Left ventricle myocardium inferior (tissue), 1 donor: ENCODE results near the gene TTC34. TPM values are rescaled to one million over a fixed set of nuclear protein-coding genes. Genes with fewer than 3 reads are reported as not detected.
"Not testable (repeated sequence)": the region's sequence is repeated elsewhere in the genome, so short reads cannot be mapped to it uniquely, and the experiment has no call there.

Experiments used
- DNase-seq: peaks from one replicate; pipeline ENCODE4 v3.0.0-alpha.2; 2020
- H3K27ac ChIP-seq: fragments of 200-600 bp; replicated peaks from 2 replicates; pipeline ENCODE4 v1.8.0; 2021
- H3K27me3 ChIP-seq: fragments of 200-600 bp; 2 replicates; pipeline ENCODE4 v1.8.0; 2021; ENCODE audit warnings: low read depth
- H3K36me3 ChIP-seq: fragments of 200-600 bp; 2 replicates; pipeline ENCODE4 v1.8.0; 2021
- H3K4me1 ChIP-seq: fragments of 200-600 bp; 2 replicates; pipeline ENCODE4 v1.8.0; 2021
- H3K4me3 ChIP-seq: fragments of 200-600 bp; 2 replicates; pipeline ENCODE4 v1.8.0; 2021; ENCODE audit warnings: mild to moderate bottlenecking, moderate library complexity
- H3K9me3 ChIP-seq: fragments of 200-600 bp; replicated peaks from 2 replicates; pipeline ENCODE4 v1.8.0; 2021
- CTCF ChIP-seq: fragments of 200-600 bp; IDR thresholded peaks from 2 replicates; pipeline ENCODE4 v1.8.0; 2021; ENCODE audit warnings: antibody characterized with exemption, mild to moderate bottlenecking, borderline replicate concordance
- intact Hi-C: fragments of 100-400 bp; cut with micrococcal nuclease; formaldehyde crosslinking; loops from one replicate; pipeline ENCODE4 v1.11.0; 2022
- total RNA-seq: library from RNA; stranded (reverse); fragmentation: NEBNext Ultra II Directional; extraction: Animal tissue kit (Norgen Biotek cat#: 25700); gene quantifications from one replicate; pipeline ENCODE4 v1.2.1, GENCODE V29; 2021
- donor health status: DM: no; HTN: yes; CAD: no; lungs with severe emphysema.

TTC34 gene
- total RNA-seq, 1 donor from 2014 or later: 0.91 TPM

- TF ChIP-seq CTCF: no peak
- Histone ChIP-seq H3K27ac (no peak overlapping the region), H3K27me3 (peaks cover 51% of the 10 kb centered on the region), H3K4me1 (no peaks in the 10 kb centered on the region), H3K36me3 (no peaks in the 10 kb centered on the region), H3K4me3 (no peak overlapping the region), H3K9me3 (peaks cover 32% of the 10 kb centered on the region)
- intact Hi-C loops: no loop called here
- no peak for DNase-seq
Observed at GRCh38 chr1:2778220-2778592, 23.3 kb downstream of the TTC34 start.

- Histone ChIP-seq H3K36me3 (no peaks in the 10 kb centered on the region), H3K4me3 (no peak overlapping the region), H3K4me1 (no peaks in the 10 kb centered on the region), H3K27me3 (peaks cover 45% of the 10 kb centered on the region), H3K9me3 (peaks cover 26% of the 10 kb centered on the region), H3K27ac (no peak overlapping the region)
- no peak for DNase-seq
- intact Hi-C loops: no loop called here
- no peak for TF ChIP-seq CTCF
Observed at GRCh38 chr1:2777424-2778219, 23.9 kb downstream of the TTC34 start.

GRCh38 chr1:2775333-2775732 lies 26.2 kb downstream of the TTC34 start:
- H3K4me1 ChIP-seq, H3K27ac ChIP-seq, H3K4me3 ChIP-seq, H3K9me3 ChIP-seq, H3K36me3 ChIP-seq, intact Hi-C loops, DNase-seq: not testable (repeated sequence)
- peaks cover 37% of the 10 kb centered on the region for H3K27me3 ChIP-seq

- DNase-seq, H3K27me3 ChIP-seq, H3K4me3 ChIP-seq, H3K36me3 ChIP-seq, H3K9me3 ChIP-seq, H3K4me1 ChIP-seq, intact Hi-C loops, H3K27ac ChIP-seq: not testable (repeated sequence)
Observed at GRCh38 chr1:2768052-2768451, 33.4 kb downstream of the TTC34 start.

- H3K27ac ChIP-seq, H3K9me3 ChIP-seq, H3K4me1 ChIP-seq, DNase-seq, H3K36me3 ChIP-seq, intact Hi-C loops, H3K27me3 ChIP-seq, H3K4me3 ChIP-seq: not testable (repeated sequence)
Observed at GRCh38 chr1:2759433-2759832, 42.1 kb downstream of the TTC34 start.

GRCh38 chr1:2757519-2757918 lies 44.0 kb downstream of the TTC34 start:
- H3K4me1 ChIP-seq, H3K27me3 ChIP-seq, DNase-seq, H3K9me3 ChIP-seq, H3K4me3 ChIP-seq, intact Hi-C loops, H3K36me3 ChIP-seq, H3K27ac ChIP-seq: not testable (repeated sequence)

GRCh38 chr1:2755426-2755825 lies 46.1 kb downstream of the TTC34 start:
- H3K27ac ChIP-seq, H3K4me1 ChIP-seq, intact Hi-C loops, DNase-seq, H3K36me3 ChIP-seq, H3K9me3 ChIP-seq, H3K4me3 ChIP-seq, H3K27me3 ChIP-seq: not testable (repeated sequence)

GRCh38 chr1:2754597-2754996 lies 46.9 kb downstream of the TTC34 start:
- intact Hi-C loops, H3K9me3 ChIP-seq, DNase-seq: not testable (repeated sequence)

GRCh38 chr1:2752503-2752902 lies 49.0 kb downstream of the TTC34 start:
- H3K27me3 ChIP-seq, DNase-seq, H3K27ac ChIP-seq, intact Hi-C loops, H3K9me3 ChIP-seq, H3K4me1 ChIP-seq, H3K4me3 ChIP-seq, H3K36me3 ChIP-seq: not testable (repeated sequence)

More at GRCh38 chr1:2754597-2754996, 46.9 kb downstream of the TTC34 start:
- H3K4me3 ChIP-seq, H3K4me1 ChIP-seq, H3K27ac ChIP-seq, H3K36me3 ChIP-seq, H3K27me3 ChIP-seq: not testable (repeated sequence)

GRCh38 chr1:2751866-2752265 lies 49.6 kb downstream of the TTC34 start:
- H3K27ac ChIP-seq, H3K4me3 ChIP-seq, DNase-seq: not testable (repeated sequence)

GRCh38 chr1:2750766-2751730 lies 50.4 kb downstream of the TTC34 start:
- H3K4me1 ChIP-seq, H3K27ac ChIP-seq, intact Hi-C loops, DNase-seq, H3K36me3 ChIP-seq, H3K4me3 ChIP-seq, H3K9me3 ChIP-seq, H3K27me3 ChIP-seq: not testable (repeated sequence)

More at GRCh38 chr1:2751866-2752265, 49.6 kb downstream of the TTC34 start:
- H3K9me3 ChIP-seq, intact Hi-C loops, H3K27me3 ChIP-seq, H3K36me3 ChIP-seq, H3K4me1 ChIP-seq: not testable (repeated sequence)
